ENCODE results near the gene HSDL1. TPM values are rescaled to one million over a fixed set of nuclear protein-coding genes. Genes with fewer than 3 reads are reported as not detected.

Gene HSDL1
- total and polyA plus RNA-seq, 2 of the 8 experiments (the other 6 are each of a cell fraction or from before 2014, with no cell fraction given): 25.0 to 55.7 TPM

DNA sequence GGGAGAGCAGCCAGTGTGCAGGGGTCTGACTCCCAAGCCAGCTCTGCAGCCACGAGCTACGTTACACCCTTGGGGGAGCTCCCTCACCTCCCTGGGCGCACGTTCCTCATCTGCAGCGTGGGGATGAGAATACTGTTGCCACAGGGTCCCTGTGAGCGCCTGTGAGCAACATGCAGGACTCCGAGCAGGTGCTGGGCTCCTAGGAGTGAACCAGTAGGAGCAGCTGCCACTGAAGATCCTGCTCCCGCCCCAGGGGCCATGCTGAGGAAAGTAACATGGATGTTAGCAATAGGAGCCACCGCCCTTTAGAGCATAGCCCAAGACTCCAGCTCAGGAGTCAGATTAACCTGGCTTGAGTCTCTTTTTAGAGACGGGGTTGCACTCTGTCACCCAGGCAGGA lies 16.1 kb upstream of the HSDL1 start:
- H2AFZ ChIP-seq (ENCODE audit: low read length): no peak overlapping the region
- no peak overlapping the region for H4K5ac ChIP-seq (ENCODE audit: insufficient read length, low read depth, low read length)
- H3K23me2 ChIP-seq (ENCODE audit: low read depth, low read length): no peaks in the 10 kb centered on the region
- no peak overlapping the region for H2BK12ac ChIP-seq (ENCODE audit: low read depth, low read length)
- H3K23ac ChIP-seq (ENCODE audit: insufficient read length): no peak overlapping the region
- no peak overlapping the region for H3K4me2 ChIP-seq (ENCODE audit: insufficient read depth in 1 of 2, low read depth in 2 of 2, low read length in 2 of 2)
- no peak for TF ChIP-seq ASH2L (IDR thresholded peaks at IDR 0.05; ENCODE audit: low read length)
- TF ChIP-seq RBBP5 (IDR thresholded peaks at IDR 0.05; ENCODE audit: borderline replicate concordance, low read depth, low read length): no peak
- TF ChIP-seq SP1 (IDR thresholded peaks at IDR 0.05; ENCODE audit: low read depth, low read length): no peak
- TF ChIP-seq JUND (IDR thresholded peaks at IDR 0.05; ENCODE audit: low read length): no peak
- TF ChIP-seq, protein P1, sequence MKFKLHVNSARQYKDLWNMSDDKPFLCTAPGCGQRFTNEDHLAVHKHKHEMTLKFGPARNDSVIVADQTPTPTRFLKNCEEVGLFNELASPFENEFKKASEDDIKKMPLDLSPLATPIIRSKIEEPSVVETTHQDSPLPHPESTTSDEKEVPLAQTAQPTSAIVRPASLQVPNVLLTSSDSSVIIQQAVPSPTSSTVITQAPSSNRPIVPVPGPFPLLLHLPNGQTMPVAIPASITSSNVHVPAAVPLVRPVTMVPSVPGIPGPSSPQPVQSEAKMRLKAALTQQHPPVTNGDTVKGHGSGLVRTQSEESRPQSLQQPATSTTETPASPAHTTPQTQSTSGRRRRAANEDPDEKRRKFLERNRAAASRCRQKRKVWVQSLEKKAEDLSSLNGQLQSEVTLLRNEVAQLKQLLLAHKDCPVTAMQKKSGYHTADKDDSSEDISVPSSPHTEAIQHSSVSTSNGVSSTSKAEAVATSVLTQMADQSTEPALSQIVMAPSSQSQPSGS (IDR thresholded peaks at IDR 0.05; ENCODE audit: low read length): no peak
- no peak for TF ChIP-seq SP2 (IDR thresholded peaks at IDR 0.05; ENCODE audit: low read length)
- TF ChIP-seq MAFK (IDR thresholded peaks at IDR 0.05; ENCODE audit: low read depth, low read length): no peak
- TF ChIP-seq BACH1 (IDR thresholded peaks at IDR 0.05; ENCODE audit: low read length): no peak
- no peak for TF ChIP-seq POLR2A (IDR thresholded peaks at IDR 0.05; ENCODE audit: control extremely low read depth in 1 of 2, low read depth in 2 of 2, low read length in 2 of 2)
- no peak for TF ChIP-seq KDM4A (IDR thresholded peaks at IDR 0.05; ENCODE audit: low read depth, low read length, severe bottlenecking)
- TF ChIP-seq YY1 (IDR thresholded peaks at IDR 0.05; ENCODE audit: low read depth, low read length): no peak
- no peak for TF ChIP-seq CTBP2 (IDR thresholded peaks at IDR 0.05; ENCODE audit: borderline replicate concordance, insufficient read depth, insufficient read length, low read length)
- no peak for TF ChIP-seq EZH2 (IDR thresholded peaks at IDR 0.05; ENCODE audit: low read depth, low read length, severe bottlenecking)
- no peaks in the 10 kb centered on the region for H3K9me3 ChIP-seq (ENCODE audit: insufficient read depth in 2 of 2, low read depth in 1 of 2, low read length in 1 of 2)
- no peak overlapping the region for H2BK20ac ChIP-seq (ENCODE audit: low read length)
- no peak overlapping the region for H3K14ac ChIP-seq (ENCODE audit: insufficient read length)
- H4K20me1 ChIP-seq (replicated peaks in 1 of 2; ENCODE audit: control insufficient read depth in 1 of 2, insufficient read depth in 2 of 2, low read length in 2 of 2): no peaks in the 10 kb centered on the region
- H3K36me3 ChIP-seq (ENCODE audit: control insufficient read depth in 2 of 4, insufficient read depth in 4 of 4, low read length in 3 of 4): no peaks in the 10 kb centered on the region
- H3K4me3 ChIP-seq (ENCODE audit: extremely low read depth in 1 of 4, insufficient read depth in 2 of 4, low read depth in 3 of 4, low read length in 4 of 4): no peak overlapping the region
- H3K27ac ChIP-seq (ENCODE audit: low read depth, low read length): no peak overlapping the region
- no peak overlapping the region for H3K56ac ChIP-seq (replicated peaks; ENCODE audit: insufficient read length, low read depth, low read length)
- H2BK15ac ChIP-seq (ENCODE audit: low read length): no peak overlapping the region
- ChIA-PET CTCF (ENCODE audit: partially characterized antibody) (interaction anchor here (0.6 to 1.8 kb wide), 9 partner anchors 9 to 954 kb away, joined by 3 to 8 read pairs (median 4); partner anchors contain the start of genes MBTPS1 and TAF1C), POLR2A (ENCODE audit: partially characterized antibody) (interaction anchor here (0.8 to 1.2 kb wide), 3 partner anchors 15 to 43 kb away, joined by 3 to 4 read pairs (median 4); partner anchors contain the start of genes DNAAF1 and HSDL1)
- no peak overlapping the region for H3K9ac ChIP-seq (replicated peaks in 1 of 4; ENCODE audit: extremely low read depth in 1 of 4, low read depth in 3 of 4, low read length in 3 of 4)
- no peaks in the 10 kb centered on the region for H3K79me1 ChIP-seq (ENCODE audit: low read depth, low read length)
- H3K27me3 ChIP-seq (replicated peaks in 1 of 4; ENCODE audit: control insufficient read depth in 3 of 4, extremely low read depth in 1 of 4, insufficient read depth in 3 of 4, low read length in 3 of 4): no peaks in the 10 kb centered on the region; a peak in 1 of 7 replicates
- WGBS, 2 experiments (ENCODE audit: extremely low coverage in 1 of 2, insufficient coverage in 1 of 2, insufficient read length in 1 of 2, insufficient replicate concordance in 2 of 2, low coverage in 1 of 2, low lambda C conversion rate in 2 of 2, missing lambda C conversion rate in 1 of 2): 90% methylated on average over 10 of the region's 10 CpGs; no CpG with 5 or more reads in 1 of the 2 experiments
- H3K79me2 ChIP-seq (ENCODE audit: control insufficient read depth in 1 of 2, insufficient read depth in 2 of 2, low read length in 2 of 2): no peaks in the 10 kb centered on the region
- no peak overlapping the region for H2AK5ac ChIP-seq (ENCODE audit: low read depth, low read length)
- FAIRE-seq (no peak), DNase-seq (ENCODE audit: low read depth in 1 of 2, low spot score in 2 of 2) (no peak)
- no peak overlapping the region for H4K8ac ChIP-seq (ENCODE audit: extremely low read depth, insufficient read depth, low read length)
- H3K18ac ChIP-seq (ENCODE audit: extremely low read depth, low read length): 0 out of 2 replicates have a peak overlapping the region, but pooled peaks have one; percentile 7
- H3K4me1 ChIP-seq (replicated peaks in 1 of 4; ENCODE audit: control insufficient read depth in 3 of 4, insufficient read depth in 4 of 4, low read length in 3 of 4): no peaks in the 10 kb centered on the region
- no peak overlapping the region for H3K4ac ChIP-seq (replicated peaks; ENCODE audit: insufficient read length, low read depth, low read length)
- H4K91ac ChIP-seq (replicated peaks; ENCODE audit: insufficient read length, low read length): no peak overlapping the region
- H2BK120ac ChIP-seq (replicated peaks; ENCODE audit: low read depth, low read length): no peak overlapping the region
- H2BK5ac ChIP-seq (ENCODE audit: low read depth, low read length): no peak overlapping the region
